GM18873 (cell line): Measurements from ENCODE around the gene CYFIP2.
"Not testable (repeated sequence)": the region's sequence is repeated elsewhere in the genome, so short reads cannot be mapped to it uniquely, and the experiment has no call there.

Source experiments
- ATAC-seq: cut with Tn5 transposase; IDR thresholded peaks from one replicate; pipeline ENCODE4 v1.9.1; 2021; ENCODE audit warnings: mild to moderate bottlenecking, moderate library complexity, moderate number of reproducible peaks; ENCODE audit not compliant: unreplicated experiment, low FRiP score

The CYFIP2 gene

GRCh38 chr5:157265714-157266285, at the start of gene CYFIP2:
Gene CYFIP2 (plus strand): TSS chr5:157266123. CDS start chr5:157285362, 19,239 bp downstream.
- ATAC-seq, result peak; percentile 73

GRCh38 chr5:157216391-157217142, 49.4 kb upstream of the CYFIP2 start:
- no peak for ATAC-seq

- ATAC-seq, result no peak
Measured at GRCh38 chr5:157217289-157218024, 48.5 kb upstream of the CYFIP2 start.

- peak; percentile 44 for ATAC-seq
Measured at GRCh38 chr5:157219491-157220271, 46.2 kb upstream of the CYFIP2 start.

GRCh38 chr5:157221959-157222358, 44.0 kb upstream of the CYFIP2 start:
- ATAC-seq, result no peak

GRCh38 chr5:157222506-157223230, 43.3 kb upstream of the CYFIP2 start:
- ATAC-seq, result no peak

- ATAC-seq, result no peak
Measured at GRCh38 chr5:157225469-157226422, 40.2 kb upstream of the CYFIP2 start.

GRCh38 chr5:157230610-157231009, 35.3 kb upstream of the CYFIP2 start:
- ATAC-seq, result no peak

- ATAC-seq, result no peak
Measured at GRCh38 chr5:157232706-157233105, 33.2 kb upstream of the CYFIP2 start.

GRCh38 chr5:157233515-157233914, 32.4 kb upstream of the CYFIP2 start:
- no peak for ATAC-seq

- no peak for ATAC-seq
Measured at GRCh38 chr5:157236423-157236822, 29.5 kb upstream of the CYFIP2 start.

GRCh38 chr5:157241483-157241882, 24.4 kb upstream of the CYFIP2 start:
- no peak for ATAC-seq

GRCh38 chr5:157244704-157245103, 21.2 kb upstream of the CYFIP2 start:
- not testable (repeated sequence) for ATAC-seq

GRCh38 chr5:157245476-157245875, 20.4 kb upstream of the CYFIP2 start:
- ATAC-seq, result no peak

GRCh38 chr5:157245886-157246285, 20.0 kb upstream of the CYFIP2 start:
- ATAC-seq, result no peak

GRCh38 chr5:157247267-157247666, 18.7 kb upstream of the CYFIP2 start:
- ATAC-seq, result no peak

- no peak for ATAC-seq
Measured at GRCh38 chr5:157248821-157249470, 17.0 kb upstream of the CYFIP2 start.

- ATAC-seq, result peak; percentile 85
Measured at GRCh38 chr5:157252711-157253465, 13.0 kb upstream of the CYFIP2 start.
